Measurements from ENCODE around the gene EPS15.

- TF ChIP-seq, protein P1, sequence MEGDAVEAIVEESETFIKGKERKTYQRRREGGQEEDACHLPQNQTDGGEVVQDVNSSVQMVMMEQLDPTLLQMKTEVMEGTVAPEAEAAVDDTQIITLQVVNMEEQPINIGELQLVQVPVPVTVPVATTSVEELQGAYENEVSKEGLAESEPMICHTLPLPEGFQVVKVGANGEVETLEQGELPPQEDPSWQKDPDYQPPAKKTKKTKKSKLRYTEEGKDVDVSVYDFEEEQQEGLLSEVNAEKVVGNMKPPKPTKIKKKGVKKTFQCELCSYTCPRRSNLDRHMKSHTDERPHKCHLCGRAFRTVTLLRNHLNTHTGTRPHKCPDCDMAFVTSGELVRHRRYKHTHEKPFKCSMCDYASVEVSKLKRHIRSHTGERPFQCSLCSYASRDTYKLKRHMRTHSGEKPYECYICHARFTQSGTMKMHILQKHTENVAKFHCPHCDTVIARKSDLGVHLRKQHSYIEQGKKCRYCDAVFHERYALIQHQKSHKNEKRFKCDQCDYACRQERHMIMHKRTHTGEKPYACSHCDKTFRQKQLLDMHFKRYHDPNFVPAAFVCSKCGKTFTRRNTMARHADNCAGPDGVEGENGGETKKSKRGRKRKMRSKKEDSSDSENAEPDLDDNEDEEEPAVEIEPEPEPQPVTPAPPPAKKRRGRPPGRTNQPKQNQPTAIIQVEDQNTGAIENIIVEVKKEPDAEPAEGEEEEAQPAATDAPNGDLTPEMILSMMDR (IDR thresholded peaks at IDR 0.05; ENCODE audit: control extremely low read depth in 1 of 3, insufficient read depth in 1 of 3, low read depth in 1 of 3, low read length in 3 of 3): no peak
- TF ChIP-seq MAX (IDR thresholded peaks at IDR 0.05) (no peak), JUN (IDR thresholded peaks at IDR 0.05; ENCODE audit: low read depth, low read length) (no peak), TAF1 (IDR thresholded peaks at IDR 0.05; ENCODE audit: low read depth, low read length) (no peak), POLR2A (IDR thresholded peaks at IDR 0.05; ENCODE audit: control extremely low read depth in 1 of 2, low read depth in 2 of 2, low read length in 2 of 2) (no peak), CREB1 (IDR thresholded peaks at IDR 0.05) (no peak), FOSL1 (IDR thresholded peaks at IDR 0.05; ENCODE audit: insufficient read depth, low read depth, low read length) (no peak)
Measured at GRCh38 chr1:51340380-51340779, 178.7 kb downstream of the EPS15 start.

All from H1 (cell line).